Mononuclear cell (primary cell): ENCODE results near the gene ERGIC1. TPM values are rescaled to one million over a fixed set of nuclear protein-coding genes. Genes with fewer than 3 reads are reported as not detected.
"Not testable (repeated sequence)": the region's sequence is repeated elsewhere in the genome, so short reads cannot be mapped to it uniquely, and the experiment has no call there.

ENCODE experiments used
- H3K27me3 ChIP-seq: 2 replicates; pipeline ENCODE4 v1.6.0; 2011; ENCODE audit warnings: low read length, control low read depth; ENCODE audit not compliant: insufficient read depth
- H3K4me1 ChIP-seq: 2 replicates; pipeline ENCODE4 v1.5.1; 2011; ENCODE audit warnings: mild to moderate bottlenecking, low read length, control low read depth; ENCODE audit not compliant: insufficient read depth
- H3K4me3 ChIP-seq: 2 replicates; pipeline ENCODE4 v1.5.1; 2011; ENCODE audit warnings: mild to moderate bottlenecking, low read length, moderate library complexity
- H3K9me3 ChIP-seq: 2 replicates; pipeline ENCODE4 v1.5.1; 2011; ENCODE audit warnings: low read depth, mild to moderate bottlenecking, control low read depth, low read length
- total RNA-seq: library from RNA; depleted of rRNA; stranded (reverse); fragments of >200 nt; gene quantifications from one replicate; pipeline ENCODE4 v1.2.3, GENCODE V29; 2012

The ERGIC1 gene
- total RNA-seq, 1 donor: 63.6 TPM

GRCh38 chr5:172878933-172879752 is 45.1 kb downstream of the ERGIC1 start:
- H3K4me1 ChIP-seq: peaks cover 34% of the 10 kb centered on the region
- H3K9me3 ChIP-seq: no peaks in the 10 kb centered on the region
- no peaks in the 10 kb centered on the region for H3K27me3 ChIP-seq
- H3K4me3 ChIP-seq: no peak overlapping the region

DNA sequence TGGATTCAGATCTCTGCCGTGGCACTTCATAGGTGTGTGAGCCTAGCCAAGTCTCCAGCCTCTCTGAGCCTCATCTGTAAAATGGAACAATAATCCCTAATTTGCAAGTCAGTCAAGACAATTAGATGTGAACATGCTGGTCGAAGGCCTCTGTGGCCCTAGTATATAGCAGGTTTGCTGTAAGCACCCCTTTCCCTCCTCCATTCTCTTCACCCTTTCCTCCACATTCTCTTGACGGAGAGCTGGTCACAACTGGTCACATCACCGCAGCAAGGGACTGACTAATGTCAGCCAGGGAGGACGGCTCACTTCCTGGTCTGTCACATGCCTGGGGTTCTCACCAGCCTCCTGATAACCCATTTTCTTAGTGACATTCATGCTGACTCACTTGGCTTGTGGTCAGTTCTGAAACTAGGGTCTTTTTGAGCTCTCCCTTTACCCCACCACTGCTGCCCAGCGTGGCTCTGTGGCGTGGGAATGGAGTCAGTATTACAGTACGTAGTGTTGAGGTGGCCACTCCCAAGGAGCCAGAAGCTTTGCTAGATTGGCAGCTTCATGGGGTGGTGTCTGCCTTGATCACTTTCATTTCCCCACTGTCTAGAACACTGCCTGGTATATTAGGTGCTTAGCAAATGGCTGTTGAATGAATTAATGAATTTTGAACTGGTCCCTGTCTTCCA is 47.8 kb downstream of the ERGIC1 start:
- H3K4me1 ChIP-seq: peaks cover 52% of the 10 kb centered on the region

GRCh38 chr5:172883066-172883465 is 49.0 kb downstream of the ERGIC1 start:
- no peaks in the 10 kb centered on the region for H3K9me3 ChIP-seq
- H3K4me1 ChIP-seq: peaks cover 58% of the 10 kb centered on the region
- no peak overlapping the region for H3K4me3 ChIP-seq
- H3K27me3 ChIP-seq: no peaks in the 10 kb centered on the region

More for the DNA sequence above, 47.8 kb downstream of the ERGIC1 start:
- H3K9me3 ChIP-seq: no peaks in the 10 kb centered on the region
- H3K27me3 ChIP-seq: no peaks in the 10 kb centered on the region
- H3K4me3 ChIP-seq: no peak overlapping the region

- Histone ChIP-seq H3K27me3 (no peaks in the 10 kb centered on the region), H3K4me3 (no peak overlapping the region), H3K9me3 (no peaks in the 10 kb centered on the region), H3K4me1 (peaks cover 59% of the 10 kb centered on the region)
Measured at GRCh38 chr5:172885597-172886340, 51.7 kb downstream of the ERGIC1 start.

GRCh38 chr5:172886476-172886875 is 52.4 kb downstream of the ERGIC1 start:
- Histone ChIP-seq H3K4me1 (peaks cover 54% of the 10 kb centered on the region), H3K9me3 (no peaks in the 10 kb centered on the region), H3K27me3 (no peaks in the 10 kb centered on the region), H3K4me3 (no peak overlapping the region)

DNA sequence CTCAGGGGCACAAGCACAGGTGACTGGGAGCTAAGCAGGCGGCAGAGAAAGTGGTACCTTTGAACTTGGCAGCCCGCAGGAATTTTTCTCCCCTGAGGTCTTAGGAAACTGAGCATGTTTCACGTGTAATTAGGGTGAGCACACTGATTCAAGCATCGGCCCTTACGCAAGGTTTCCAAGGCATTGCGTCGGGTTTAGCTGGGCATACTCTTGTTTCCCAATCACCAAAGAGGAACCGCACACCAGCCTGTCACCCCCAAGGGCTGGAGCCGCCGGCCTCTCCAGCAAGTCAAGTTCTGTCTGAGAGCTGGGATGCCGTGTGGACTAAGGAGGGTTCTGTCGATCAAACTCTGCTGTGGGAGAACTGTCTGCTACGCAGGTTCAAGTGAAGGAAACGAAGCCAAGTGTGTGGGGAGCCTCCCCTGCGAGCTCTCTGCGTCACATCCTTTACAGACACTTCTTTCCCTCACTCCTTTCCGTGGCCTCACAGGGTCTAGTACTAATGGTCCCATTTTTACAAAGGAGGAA is 53.0 kb downstream of the ERGIC1 start:
- Histone ChIP-seq H3K9me3 (no peaks in the 10 kb centered on the region), H3K4me3 (no peak overlapping the region)

DNA sequence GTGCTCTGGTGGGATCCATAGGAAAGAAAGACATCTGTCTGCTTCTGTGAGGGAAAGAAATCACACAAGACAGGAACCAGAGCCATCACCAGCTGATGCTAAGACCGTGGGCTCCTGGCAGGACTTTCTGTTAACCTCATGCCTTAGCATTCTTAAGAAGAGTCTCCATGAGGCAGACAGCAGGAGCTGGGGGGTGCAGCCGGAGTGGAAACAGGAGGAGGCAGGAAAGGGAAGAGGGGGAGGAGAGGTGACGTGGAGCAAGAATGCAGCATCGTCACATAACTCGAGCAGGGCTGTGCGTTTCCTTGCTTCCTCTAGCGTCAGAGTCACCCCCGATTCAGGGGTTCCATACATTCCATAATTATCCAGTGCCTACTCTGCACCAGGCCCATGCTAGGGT is 53.6 kb downstream of the ERGIC1 start:
- peaks cover 42% of the 10 kb centered on the region for H3K4me1 ChIP-seq
- no peak overlapping the region for H3K4me3 ChIP-seq
- no peaks in the 10 kb centered on the region for H3K27me3 ChIP-seq
- no peaks in the 10 kb centered on the region for H3K9me3 ChIP-seq

More for the DNA sequence above, 53.0 kb downstream of the ERGIC1 start:
- Histone ChIP-seq H3K27me3 (no peaks in the 10 kb centered on the region), H3K4me1 (peaks cover 49% of the 10 kb centered on the region)

DNA sequence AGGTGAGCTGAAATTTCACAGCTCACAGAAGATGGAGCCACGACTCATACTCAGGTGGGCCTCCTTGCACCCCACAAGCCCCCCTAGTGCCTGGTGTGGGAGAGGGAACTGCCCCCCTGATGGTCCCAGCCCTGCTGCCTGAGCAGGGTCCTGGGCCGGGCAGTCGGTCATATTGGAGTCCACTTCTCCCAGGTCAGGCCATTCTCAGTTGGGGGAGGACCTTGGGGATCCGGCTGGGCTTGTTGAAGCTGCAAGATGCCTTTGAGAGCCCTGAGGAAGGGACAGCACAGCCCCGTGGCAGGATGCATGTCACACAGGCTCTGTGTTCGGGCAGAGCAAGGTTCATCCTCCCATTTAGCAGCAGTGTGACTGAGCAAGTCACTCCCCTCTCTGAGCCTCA is 56.6 kb downstream of the ERGIC1 start:
- no peak overlapping the region for H3K4me3 ChIP-seq
- H3K9me3 ChIP-seq: no peaks in the 10 kb centered on the region
- H3K27me3 ChIP-seq: no peaks in the 10 kb centered on the region
- peaks cover 29% of the 10 kb centered on the region for H3K4me1 ChIP-seq

GRCh38 chr5:172891716-172892421 is 57.8 kb downstream of the ERGIC1 start:
- no peaks in the 10 kb centered on the region for H3K27me3 ChIP-seq
- no peaks in the 10 kb centered on the region for H3K9me3 ChIP-seq
- H3K4me3 ChIP-seq: no peak overlapping the region
- peaks cover 17% of the 10 kb centered on the region for H3K4me1 ChIP-seq

GRCh38 chr5:172892713-172893112 is 58.7 kb downstream of the ERGIC1 start:
- Histone ChIP-seq H3K4me3 (no peak overlapping the region), H3K9me3 (no peaks in the 10 kb centered on the region), H3K27me3 (no peaks in the 10 kb centered on the region), H3K4me1 (peaks cover 9% of the 10 kb centered on the region)

DNA sequence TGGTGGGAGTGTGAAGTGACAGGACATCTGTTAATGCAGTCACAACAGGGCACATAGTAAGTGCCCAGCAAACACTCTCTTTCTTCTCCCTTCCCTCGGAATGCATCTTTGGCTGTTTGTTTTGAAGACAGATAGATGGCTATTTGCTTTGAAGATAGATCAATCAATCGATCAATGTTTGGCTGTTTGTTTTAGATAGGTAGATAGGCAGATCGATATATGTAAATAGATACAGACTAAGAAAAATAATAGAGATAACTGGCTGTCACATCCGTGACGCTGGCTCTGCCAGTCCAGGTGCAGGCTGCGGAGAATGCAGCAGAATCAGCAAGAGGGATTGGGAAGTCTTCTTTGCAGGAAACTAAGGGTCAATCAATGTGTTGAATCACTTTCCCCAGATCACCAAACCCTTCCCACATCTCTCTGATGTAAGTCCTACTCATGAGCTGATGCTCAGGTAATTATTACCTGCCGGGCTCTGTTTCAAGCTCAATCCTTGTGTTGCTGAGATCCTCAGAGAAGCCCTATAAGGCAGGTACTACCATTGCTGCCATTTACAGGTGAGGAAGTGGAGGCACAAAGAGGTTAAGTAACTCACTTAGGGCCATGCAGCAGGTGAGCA is 60.8 kb downstream of the ERGIC1 start:
- Histone ChIP-seq H3K9me3 (no peaks in the 10 kb centered on the region), H3K27me3 (no peaks in the 10 kb centered on the region), H3K4me3 (no peak overlapping the region), H3K4me1 (no peaks in the 10 kb centered on the region)

DNA sequence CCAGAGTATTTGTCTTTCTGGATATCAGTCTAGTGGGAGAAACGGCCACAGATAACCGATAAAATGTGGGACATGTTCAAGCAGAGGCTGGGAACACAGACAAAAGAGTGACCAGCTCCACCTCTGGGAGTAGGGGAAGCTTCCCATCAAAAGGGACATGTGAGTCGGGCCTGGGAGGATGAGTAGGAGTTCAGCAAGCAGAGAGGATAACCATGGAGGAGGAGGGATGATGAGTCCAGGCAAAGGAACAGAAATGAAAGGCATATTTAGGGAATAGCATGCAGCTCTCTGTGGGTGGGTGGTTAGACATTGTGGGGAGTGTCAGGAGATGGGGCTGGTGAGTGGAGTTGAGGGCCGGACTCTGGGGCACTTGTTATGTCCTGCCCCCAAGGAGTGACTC is 61.5 kb downstream of the ERGIC1 start:
- Histone ChIP-seq H3K4me3 (no peak overlapping the region), H3K27me3 (no peaks in the 10 kb centered on the region), H3K4me1 (no peaks in the 10 kb centered on the region), H3K9me3 (no peaks in the 10 kb centered on the region)

- Histone ChIP-seq H3K4me1 (no peaks in the 10 kb centered on the region), H3K4me3 (no peak overlapping the region), H3K9me3 (no peaks in the 10 kb centered on the region), H3K27me3 (no peaks in the 10 kb centered on the region)
Measured at GRCh38 chr5:172896465-172896864, 62.4 kb downstream of the ERGIC1 start.

DNA sequence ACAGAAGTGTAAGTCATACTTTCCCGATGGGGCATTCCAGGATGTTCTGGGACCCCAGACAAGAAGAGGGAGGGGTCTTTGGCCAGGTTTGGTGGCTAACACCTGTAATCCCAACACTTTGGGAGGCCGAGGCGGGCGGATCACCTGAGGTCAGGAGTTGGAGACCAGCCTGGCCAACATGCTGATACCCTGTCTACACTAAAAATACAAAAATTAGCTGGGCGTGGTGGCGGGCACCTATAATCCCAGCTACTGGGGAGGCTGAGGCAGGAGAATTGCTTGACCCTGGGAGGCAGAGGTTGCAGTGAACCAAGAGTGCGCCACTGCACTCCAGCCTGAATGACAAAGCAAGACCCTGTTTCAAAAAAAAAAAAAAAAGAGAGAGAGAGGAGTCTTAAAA is 63.0 kb downstream of the ERGIC1 start:
- not testable (repeated sequence) for H3K9me3 ChIP-seq, H3K4me3 ChIP-seq, H3K27me3 ChIP-seq, H3K4me1 ChIP-seq
